AG09309 (cell line): Measurements from ENCODE around the gene CAPN1.

ENCODE experiments used
- DNase-seq: peaks from one replicate; pipeline ENCODE4 v3.0.0-alpha.2; 2010; ENCODE audit warnings: low read depth
- H3K4me3 ChIP-seq: 2 replicates; pipeline ENCODE4 v1.5.1; 2011; ENCODE audit warnings: mild to moderate bottlenecking, low read depth, low read length, moderate library complexity; ENCODE audit not compliant: control insufficient read depth
- TF ChIP-seq, protein P1 (sequence below): IDR thresholded peaks from 2 replicates; pipeline ENCODE4 v1.5.1; 2011; ENCODE audit warnings: mild to moderate bottlenecking, low read depth, low read length, inconsistent platforms; ENCODE audit not compliant: insufficient read depth, control insufficient read depth; ENCODE audit errors: missing control alignments

The CAPN1 gene

DNA sequence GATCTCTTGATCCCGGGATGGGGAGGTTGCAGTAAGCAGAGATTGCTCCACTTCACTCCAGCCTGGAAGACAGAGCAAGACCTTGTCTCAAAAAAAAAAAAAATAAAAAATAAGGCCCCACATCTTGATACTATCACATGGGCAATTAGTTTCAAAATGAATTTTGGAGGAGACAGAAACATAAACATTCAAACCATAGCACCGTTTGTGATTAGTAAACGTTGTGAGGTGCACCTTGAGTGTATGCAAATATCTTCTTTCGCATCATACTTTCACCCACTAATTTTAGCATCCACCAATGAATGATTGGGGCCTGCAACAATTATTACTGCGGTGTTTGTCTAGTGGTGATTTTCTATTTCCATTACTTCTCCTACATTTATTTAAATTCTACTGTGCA is 22.7 kb upstream of the CAPN1 start:
- TF ChIP-seq, protein P1, sequence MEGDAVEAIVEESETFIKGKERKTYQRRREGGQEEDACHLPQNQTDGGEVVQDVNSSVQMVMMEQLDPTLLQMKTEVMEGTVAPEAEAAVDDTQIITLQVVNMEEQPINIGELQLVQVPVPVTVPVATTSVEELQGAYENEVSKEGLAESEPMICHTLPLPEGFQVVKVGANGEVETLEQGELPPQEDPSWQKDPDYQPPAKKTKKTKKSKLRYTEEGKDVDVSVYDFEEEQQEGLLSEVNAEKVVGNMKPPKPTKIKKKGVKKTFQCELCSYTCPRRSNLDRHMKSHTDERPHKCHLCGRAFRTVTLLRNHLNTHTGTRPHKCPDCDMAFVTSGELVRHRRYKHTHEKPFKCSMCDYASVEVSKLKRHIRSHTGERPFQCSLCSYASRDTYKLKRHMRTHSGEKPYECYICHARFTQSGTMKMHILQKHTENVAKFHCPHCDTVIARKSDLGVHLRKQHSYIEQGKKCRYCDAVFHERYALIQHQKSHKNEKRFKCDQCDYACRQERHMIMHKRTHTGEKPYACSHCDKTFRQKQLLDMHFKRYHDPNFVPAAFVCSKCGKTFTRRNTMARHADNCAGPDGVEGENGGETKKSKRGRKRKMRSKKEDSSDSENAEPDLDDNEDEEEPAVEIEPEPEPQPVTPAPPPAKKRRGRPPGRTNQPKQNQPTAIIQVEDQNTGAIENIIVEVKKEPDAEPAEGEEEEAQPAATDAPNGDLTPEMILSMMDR = no peak
- DNase-seq = no peak
- no peak overlapping the region for H3K4me3 ChIP-seq

GRCh38 chr11:65160643-65161042 is 21.1 kb upstream of the CAPN1 start:
- TF ChIP-seq, protein P1 = no peak
- H3K4me3 ChIP-seq = no peak overlapping the region
- no peak for DNase-seq

- no peak overlapping the region for H3K4me3 ChIP-seq
- no peak for DNase-seq
- TF ChIP-seq, protein P1 = no peak
These were observed 18.0 kb upstream of the CAPN1 start for GRCh38 chr11:65163684-65164083.

GRCh38 chr11:65165410-65166317 is 16.1 kb upstream of the CAPN1 start:
- DNase-seq = no peak
- 0 out of 2 replicates have a peak overlapping the region, but pooled peaks have one; percentile 9 for H3K4me3 ChIP-seq
- TF ChIP-seq, protein P1 = no peak

- H3K4me3 ChIP-seq = no peak overlapping the region
- DNase-seq = no peak
- TF ChIP-seq, protein P1 = no peak
These were observed 14.8 kb upstream of the CAPN1 start for GRCh38 chr11:65166893-65167292.

DNA sequence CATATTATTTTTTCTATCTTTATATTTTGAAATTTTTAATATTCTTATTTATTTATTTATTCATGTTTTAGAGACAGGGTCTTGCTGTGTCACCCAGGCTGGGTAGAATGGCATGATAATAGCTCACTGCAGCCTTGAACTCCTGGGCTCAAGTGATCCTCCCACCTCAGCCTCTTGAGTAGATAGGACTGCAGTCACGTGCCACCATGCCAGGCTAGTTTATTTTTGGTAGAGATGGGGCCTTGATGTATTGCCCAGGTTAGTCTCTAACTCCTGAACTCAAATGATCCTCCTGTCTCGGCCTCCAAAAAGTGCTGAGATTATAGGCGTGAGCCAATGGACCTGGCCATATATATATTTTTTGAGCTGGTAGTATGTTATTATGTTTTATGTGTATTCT is 14.1 kb upstream of the CAPN1 start:
- no peak overlapping the region for H3K4me3 ChIP-seq
- TF ChIP-seq, protein P1 = no peak
- DNase-seq = no peak
